Hippocampal formation (tissue), 2 donors: ENCODE measurements around the gene CDK15.
A peak's percentile ranks its signal among the peaks of the same experiment; 100 is the strongest.

Source experiments
- DNase-seq, 2 donors: peaks; one replicate each; lab custom pipeline; 2025; lab: John Stamatoyannopoulos, UW

The CDK15 gene

DNA sequence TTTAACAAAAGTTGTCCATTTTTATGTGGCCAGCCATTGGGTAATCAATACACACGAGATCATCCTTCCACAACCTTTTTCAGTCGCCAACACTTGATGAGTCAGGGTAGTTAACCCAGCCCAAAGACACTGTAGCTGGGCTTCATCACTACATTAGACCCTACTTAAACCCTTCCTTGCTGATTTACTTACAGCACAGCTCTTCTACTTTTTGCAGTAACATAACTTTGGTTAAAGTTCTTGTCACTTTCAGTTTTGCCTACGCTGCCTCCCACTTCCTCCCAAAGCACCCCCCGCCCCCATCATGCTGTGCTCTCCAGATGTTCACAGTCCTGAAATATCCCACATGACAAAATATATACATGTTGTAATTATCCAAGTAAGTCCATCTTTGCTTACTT lies 103.6 kb downstream of the CDK15 start:
- DNase-seq, result no peak

DNA sequence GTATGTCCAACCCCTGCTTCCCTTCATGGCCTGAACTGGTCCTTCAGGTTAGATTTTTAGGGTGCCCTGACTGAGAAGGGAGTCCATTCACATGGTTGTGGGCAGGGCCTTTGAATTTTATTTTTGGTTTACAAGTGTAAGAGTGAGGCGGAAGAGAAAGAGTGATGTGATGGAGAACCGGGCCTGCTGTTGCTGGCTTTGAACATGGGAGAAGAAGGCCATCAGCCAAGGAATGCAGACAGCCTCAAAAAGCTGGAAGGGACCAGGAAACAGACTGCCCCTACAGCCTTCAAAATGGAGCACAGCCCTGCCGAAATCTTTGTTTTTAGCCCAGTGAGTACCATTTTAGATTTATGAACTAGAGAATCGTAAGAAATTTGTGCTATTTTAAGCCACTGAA lies 105.0 kb downstream of the CDK15 start:
- DNase-seq, result no peak

DNA sequence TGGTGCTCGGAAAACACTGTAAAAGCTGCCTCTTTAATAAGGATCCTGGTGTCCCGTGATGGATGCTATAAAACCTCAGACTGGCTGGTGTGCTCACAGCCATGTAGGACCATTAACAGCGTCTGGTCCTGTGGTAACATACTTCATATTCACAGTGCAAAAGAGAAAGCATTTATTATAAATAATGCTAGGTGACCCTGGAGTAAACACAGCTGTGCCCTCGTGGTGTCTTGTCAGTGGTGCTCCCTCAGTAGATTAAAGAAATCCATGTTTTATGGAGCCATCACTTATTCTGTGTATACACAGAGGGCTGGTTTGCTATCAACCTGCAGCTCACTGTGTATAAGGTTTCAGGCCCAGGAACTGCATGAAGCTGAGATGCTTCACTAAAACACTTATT lies 106.9 kb downstream of the CDK15 start:
- no peak for DNase-seq

DNA sequence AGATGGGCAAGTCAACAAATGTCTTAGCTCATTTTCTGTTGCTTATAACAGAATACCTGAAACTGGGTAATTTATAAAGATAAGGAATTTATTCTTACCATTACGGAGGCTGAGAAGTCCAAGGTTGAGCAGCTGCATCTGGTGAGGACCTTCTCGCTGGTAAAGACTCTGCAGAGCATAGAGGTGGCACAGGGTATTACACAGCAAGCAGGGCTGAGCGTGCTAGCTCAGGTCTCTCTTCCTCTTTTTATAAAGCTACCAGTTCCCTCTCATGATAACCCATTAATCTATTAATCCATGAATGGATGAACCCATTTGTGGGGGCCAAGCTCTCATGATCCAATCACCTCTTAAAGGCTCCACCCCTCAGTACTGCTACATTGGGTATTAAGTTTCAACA lies 109.1 kb downstream of the CDK15 start:
- no peak for DNase-seq

DNA sequence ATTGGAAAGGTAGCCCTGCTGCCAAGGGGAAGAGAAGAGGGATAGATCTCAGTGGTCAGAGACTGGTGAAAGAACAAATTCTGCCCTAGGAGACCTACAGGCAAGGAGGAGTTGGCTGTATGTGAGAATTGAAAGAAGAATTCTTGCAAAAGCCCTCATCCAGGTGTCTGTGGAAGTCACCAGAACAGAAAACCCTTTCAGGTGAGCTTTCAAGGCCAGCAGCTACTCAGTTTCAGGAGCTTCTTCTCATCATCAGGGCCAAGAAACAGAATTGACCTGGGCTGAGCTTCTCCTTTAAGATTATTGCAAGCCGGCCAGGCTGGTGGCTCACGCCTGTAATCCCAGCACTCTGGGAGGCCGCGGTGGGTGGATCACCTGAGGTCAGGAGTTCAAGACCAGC lies 110.2 kb downstream of the CDK15 start:
- DNase-seq, result no peak

DNA sequence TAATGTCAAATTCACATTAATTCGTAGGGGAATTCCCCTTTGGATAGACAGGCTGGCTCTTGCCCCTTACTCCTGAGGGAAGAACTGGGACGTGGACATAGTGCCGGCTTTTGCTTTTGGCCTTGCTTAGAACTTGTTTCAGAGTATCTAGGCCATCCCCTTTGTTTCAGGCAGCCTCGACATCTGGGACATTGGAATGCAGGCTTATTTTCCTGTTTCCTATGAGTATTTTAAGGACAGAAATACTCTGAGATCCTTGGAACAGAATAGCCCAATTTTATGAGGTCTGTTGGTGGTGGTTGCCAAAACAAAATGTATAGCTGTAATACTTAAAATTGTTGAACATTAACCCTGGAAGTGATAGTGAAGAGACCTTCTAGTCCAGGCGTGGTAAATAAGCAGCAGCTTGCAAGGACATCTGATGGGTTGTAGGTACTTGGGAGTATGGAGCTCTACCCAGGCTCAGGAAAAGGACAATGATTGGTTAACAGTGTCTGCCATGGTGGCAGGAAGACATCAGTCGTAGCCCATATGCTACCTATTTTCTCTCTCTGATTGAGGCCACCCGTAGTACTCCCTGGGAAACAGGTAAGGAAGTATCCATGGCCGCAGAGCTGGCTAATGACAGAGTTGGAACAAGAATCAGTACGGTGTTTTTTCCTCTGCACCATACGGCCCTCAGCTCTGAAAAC lies 112.4 kb downstream of the CDK15 start:
- no peak for DNase-seq

DNA sequence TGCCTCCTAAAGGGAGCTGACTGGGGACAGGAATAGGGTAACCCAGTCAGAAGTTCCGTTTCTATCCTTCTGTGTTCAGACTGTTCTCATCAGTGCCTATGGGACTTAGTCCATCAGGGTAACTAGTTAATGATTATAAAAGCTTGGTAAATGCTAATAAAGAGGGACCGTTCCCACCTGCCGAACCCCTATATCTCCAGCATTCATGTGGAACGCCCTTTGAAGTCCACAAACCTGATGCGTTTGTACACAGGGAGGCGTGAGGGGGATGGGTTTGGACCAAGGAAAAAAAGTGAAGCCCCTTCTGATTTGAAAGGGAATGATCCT lies 112.9 kb downstream of the CDK15 start:
- no peak for DNase-seq

DNA sequence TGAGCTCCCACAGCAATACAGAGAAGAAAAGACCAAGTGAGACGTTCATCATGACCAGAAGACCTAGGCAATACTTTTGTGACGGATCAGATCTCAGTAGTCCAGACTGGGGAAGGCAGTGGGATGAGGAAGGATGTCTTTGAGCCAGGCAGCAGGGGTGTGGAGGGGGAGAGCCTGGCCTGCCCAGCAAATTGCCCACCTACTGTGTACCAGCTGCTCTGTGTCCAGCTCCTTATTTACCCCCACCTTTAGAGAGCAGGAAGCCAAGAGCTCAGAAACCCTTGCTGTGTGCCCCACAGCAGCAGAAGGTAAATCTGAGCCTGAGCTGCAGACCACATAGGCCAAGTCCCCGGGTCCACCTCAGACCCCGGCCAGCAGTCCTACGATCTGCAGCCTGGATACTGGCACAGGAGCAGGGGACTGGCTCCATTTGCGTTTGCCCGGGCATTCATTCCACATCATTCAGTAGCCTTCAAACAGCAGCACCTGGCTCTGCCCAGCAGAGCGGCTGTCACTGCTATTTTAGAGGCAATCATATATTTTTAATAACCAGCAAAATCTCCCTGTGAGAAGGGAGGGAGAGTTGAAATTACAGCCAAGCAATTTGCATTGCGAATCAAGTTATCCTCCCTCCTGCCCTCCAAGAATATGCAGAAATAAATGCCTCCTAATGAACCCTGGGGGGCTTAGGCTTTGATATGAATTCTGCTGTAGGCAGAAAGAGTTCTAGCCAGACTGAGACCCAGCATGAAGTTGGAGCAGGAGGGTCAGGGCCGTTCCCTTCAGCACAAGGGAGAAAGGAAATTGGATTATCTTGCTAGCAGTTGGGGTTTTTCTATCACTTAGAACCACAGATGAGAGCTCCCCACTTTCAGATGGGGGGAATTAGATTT lies 117.3 kb downstream of the CDK15 start:
- no peak for DNase-seq

DNA sequence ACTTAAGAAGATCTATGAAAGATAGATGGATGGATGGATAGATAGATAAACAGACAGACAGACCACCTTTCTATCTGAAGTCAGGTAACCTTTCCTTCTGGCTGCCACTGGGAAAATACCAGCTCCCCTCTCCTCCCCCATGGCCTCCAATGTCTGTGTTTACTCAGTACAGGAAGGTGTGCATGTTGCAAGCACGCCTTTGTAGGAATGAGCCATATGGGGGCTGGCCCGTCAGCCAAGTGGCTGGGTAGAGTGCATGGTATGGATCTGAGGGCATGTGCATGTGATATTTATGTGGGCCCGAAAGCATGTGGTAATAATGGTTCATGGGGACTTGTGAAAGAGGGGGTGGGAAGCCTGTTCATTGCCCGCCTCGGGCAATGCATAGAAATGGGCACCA lies 118.1 kb downstream of the CDK15 start:
- no peak for DNase-seq

DNA sequence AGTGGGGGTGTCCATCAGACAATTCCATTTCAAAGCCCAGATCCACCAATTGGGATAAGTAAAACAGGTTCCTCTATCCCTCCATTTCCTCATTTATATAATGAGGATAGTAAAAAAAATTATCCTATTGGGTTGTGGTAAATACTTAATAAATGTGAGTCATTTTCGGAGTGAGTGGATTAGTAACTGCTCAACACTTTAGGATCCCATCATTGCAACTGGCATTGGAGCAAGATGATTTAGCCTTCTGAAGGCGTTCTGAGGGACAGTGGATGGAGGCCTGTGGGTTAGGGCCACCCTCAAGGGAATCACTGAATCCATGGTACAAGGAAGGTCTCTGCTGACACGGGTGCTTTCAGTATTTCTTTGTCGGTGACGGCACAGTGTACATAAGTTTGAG lies 118.7 kb downstream of the CDK15 start:
- DNase-seq, result no peak

DNA sequence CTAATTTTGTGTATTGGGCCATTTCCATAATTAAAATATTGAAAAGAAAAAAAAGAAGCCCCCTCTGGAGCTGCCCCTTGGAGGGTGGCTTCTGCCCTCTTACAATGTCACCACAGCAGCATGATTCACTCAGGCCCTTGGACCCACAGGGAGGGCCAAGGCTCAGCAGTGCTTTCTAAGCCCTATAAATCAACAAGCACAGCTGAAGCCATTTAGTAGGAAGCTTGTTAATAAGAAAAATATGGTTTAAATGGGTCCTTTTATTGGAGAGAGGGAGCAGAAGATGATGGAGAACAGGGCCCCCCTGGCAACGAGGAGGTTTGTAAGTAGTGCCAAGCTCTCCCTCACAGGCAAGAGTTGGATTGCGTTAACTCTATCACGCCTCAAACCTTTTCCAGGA lies 119.7 kb downstream of the CDK15 start:
- no peak for DNase-seq

DNA sequence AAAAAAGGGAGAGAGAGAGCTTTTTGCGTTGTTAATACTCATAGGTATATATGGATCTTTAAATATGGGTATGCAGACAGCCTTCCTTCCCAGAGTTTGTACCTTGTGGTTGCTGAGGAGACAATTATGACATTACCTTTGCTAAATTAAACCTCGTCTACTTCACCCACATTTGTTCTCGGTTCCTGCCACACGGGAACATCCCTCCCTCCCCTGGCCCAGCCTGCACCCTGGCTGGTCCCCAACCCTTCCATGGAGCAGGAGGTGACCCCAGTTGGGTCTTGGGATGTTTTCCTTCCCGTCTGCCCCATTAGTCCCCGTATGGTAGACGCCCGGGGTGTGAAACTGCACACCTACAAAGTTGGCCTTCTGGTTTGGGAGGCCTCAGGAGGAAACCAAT lies 122.0 kb downstream of the CDK15 start:
- DNase-seq, result no peak

DNA sequence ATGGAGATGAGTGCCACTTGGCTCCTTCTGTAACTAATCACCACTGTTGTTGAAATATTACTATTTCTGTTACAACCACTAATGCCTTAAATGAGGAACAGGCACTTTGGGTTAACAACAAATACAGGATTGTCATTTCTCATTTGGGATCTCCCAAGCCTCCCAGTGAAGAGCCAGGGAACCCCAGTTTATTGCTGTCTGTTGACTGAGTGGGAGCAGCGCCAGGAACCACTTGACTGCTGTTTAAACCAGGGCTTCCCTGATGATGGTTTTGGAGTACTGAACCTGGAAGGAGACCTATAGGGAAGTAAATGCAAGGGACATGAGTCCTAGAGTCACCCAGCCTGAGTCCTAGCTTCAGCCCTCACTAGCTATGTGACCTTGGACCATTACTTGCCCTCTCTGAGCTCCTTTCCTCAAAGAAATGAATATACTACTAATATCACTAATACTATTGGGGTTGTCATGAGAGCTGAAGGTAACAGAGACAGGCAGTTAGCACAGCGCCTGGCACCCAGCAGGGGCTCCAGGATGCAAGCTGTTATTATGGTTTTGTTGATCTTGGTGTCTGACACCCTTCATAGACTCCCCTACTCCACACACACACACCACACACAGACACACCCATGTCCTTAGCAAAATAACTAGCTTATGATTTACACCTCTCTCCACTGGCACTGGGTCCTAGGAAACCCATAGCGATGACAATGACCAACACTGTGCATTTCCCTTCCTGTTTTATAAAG lies 123.1 kb downstream of the CDK15 start:
- no peak for DNase-seq

DNA sequence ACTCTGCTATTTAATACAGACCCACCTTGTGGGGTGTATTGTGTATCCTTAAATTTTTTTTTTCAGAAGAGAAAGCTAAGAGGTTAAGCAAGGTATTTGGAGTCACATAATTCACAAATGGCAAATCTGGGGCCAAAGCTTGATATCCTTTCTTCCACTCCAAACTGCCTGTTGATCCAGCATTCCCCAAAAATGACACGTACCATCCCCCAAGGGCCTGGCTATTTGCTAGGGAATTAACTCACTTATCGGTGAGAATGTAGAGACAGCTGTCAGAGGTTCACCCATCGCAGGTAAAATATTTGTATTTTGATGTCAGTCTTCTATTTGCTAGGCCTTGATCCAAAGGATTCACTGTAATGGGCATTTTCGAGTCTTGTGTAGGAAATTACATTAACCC lies 123.7 kb downstream of the CDK15 start:
- DNase-seq, result no peak

DNA sequence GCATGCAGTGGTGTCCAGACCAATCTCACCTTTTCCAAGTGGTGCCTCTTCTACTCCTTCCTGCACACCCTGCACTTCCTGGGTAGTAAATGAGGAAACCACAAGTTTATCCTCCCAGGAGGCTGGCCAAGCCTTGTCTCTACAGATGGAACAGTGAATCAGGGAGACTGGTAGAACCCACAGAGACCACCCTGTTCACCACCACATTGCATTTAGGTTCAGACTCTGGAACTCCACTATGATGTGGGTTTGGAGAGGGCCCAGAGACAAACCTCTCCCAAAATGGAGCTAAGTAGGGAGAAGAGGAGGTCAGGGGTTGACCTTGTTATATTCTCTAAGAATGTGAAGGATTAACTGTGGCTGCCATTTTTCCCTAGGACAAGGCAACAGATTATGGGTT lies 124.5 kb downstream of the CDK15 start:
- DNase-seq, result no peak

DNA sequence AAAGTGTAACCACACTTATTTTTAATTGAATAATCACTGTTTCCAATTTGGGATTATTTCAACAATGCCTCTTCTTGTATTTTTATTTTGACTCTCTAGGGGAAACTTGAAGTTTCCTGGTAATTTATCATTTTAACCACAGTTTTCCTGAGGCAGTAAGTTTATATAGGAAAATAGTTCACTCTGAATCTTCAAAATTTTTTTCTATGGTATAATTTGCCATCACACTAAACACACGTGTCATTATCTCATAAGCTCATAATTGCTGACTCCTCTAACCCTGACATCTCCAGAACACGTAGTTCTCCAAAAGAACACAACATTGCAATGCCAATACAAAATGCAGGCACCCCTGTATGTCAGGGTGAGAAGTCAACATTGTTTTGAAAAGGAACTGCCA lies 125.1 kb downstream of the CDK15 start:
- DNase-seq, result no peak

DNA sequence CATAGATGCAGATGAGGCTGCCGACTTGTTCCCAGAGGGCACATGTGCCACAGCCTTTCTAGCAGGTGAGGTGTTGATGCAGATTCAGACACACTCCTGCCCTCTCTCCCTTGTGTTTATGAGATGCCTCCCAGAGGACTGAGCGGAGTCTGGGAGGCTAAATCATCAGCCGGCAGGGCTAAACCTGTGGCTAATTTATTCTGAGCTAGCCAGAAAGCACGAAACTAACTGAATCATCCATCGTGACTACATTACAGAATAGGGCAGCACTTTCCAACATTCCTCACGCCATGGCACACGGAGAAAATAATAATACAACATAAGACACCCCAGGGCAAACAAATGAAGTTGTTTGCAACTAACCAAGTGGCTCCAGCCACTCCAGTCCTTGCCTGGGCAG lies 125.6 kb downstream of the CDK15 start:
- no peak for DNase-seq

DNA sequence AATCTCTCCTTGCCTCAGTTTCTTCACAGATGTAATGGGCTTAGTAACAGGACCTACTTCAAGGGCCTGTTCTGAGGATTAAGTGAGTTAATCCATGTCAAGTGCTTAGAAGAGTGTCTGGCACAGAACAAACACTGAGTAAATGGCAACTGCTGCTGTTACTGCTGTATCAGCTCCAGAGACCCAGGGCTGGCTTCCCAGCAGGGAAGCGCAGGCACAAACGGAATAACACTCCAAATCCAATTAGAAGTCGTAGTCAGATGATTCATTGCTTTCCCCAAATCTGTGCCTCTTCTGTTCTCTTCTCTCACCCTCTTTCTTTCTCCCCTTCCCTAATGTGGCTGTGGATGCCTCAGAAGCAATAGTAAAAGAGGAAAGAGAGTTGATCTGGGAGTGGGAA lies 126.2 kb downstream of the CDK15 start:
- no peak for DNase-seq

DNA sequence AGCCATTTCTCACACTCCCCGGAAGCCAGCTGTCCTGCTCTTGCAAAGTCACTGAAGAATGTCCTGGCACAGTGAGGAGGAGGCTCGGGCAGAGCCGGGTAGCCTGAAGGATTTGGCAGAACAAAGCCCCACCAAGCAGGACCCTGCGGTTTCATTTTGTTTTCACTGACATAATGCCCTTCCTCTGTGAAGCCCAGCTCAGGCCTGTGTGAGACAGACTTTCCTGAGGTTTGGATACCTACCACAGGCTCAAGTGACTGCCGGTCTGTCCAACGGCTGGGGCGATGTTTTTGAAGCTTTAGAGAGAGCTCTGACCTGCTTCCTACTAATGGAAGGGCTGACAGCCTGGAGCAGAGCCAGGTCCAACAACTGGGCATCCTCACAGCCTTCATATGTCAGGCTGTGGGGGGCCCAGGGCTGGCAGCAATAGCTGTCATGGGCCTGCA lies 127.5 kb downstream of the CDK15 start:
- DNase-seq, result peak in 1 of 2 donors; percentile 28

DNA sequence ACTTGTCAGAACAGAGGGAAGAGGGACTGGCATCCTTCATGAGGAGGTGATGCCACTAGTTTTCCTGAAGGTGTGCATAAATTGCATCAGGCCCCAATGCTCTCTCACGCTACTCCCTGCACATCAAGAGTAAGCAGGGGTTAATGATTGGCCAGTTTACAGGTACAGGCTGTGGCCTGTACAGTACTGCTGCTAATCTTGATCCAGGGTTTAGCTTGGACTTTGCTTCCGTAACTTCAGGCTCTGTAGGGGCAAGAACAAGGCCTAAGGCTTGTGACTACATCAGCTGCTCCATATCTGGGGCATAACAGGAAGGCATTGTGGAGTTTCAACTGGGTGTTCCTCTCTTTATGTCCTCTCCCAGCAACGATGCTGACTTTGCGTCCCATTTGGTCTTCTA lies 130.5 kb downstream of the CDK15 start:
- DNase-seq, result no peak

DNA sequence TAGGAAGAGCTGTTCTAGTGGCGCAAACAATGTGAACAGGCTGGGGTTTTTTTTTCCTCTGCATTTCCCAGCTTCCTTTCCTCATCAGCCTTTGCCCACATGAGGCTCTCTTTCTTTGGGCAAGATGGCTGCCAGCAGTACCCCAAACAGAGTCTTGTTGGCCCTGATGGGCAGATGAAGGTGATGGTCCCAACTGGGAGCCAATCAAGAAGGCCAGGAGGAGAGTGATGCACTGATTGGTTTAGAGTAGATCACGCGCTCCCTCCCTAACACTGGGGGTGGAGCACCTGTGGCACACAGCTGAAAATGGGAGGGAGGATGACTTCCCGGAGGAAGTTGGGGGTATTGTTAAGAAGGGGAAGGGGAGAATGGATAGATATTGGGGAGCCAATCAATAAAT lies 131.0 kb downstream of the CDK15 start:
- DNase-seq, result no peak

DNA sequence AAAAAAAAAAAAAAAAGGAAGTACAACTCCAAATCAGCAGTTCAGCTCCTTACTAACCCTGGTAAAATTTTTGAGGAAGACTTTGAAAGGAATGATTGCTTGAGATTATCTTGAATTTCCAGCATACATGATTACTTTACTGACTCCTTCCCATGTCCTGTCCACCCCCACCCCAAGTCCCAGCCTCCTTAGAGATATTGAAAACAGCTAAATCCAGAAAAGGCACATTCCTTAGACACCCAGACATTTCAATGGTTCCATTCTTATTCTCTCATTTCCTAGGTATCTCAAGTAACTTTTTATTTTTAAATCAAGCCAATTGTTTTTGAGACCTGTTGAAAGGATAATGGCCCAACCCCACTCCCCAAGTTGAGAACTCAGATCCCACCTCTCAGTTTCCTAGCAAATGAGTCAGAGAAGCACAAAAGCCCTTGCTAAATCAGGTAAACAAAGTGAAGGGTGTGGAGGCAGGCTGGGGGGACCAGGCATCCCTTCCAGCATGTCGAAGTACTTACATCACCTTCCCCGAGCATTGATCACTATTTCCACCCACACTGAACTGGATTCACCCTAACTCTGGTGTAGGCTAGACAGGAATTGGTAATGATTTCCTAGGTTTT lies 131.9 kb downstream of the CDK15 start:
- DNase-seq, result no peak
